Ovary (tissue), 3 donors: ENCODE measurements around the gene ENTPD8.

ENCODE experiments used
- CTCF ChIP-seq, 3 donors: fragments of 450-650 bp in 2 of 3; fragments of 200-600 bp in 1 of 3; IDR thresholded peaks; one replicate each; pipeline versions ENCODE4 v1.5.1 to v1.8.0; 2016 to 2022; ENCODE audit warnings: antibody characterized with exemption in 3 of 3, mild to moderate bottlenecking in 1 of 3
- POLR2A ChIP-seq: fragments of 450-650 bp; IDR thresholded peaks from one replicate; pipeline ENCODE4 v1.6.1; 2017; ENCODE audit warnings: antibody characterized with exemption, mild to moderate bottlenecking, moderate library complexity
- donor health status: DM: no; HTN: no; CAD: no.

- no peak for TF ChIP-seq CTCF (IDR thresholded peaks at IDR 0.05)
- no peak for TF ChIP-seq POLR2A
These were observed 11.8 kb upstream of the ENTPD8 start for GRCh38 chr9:137452761-137453642.
